Measurements from ENCODE around the gene TEX13C. TPM values are rescaled to one million over a fixed set of nuclear protein-coding genes. Genes with fewer than 3 reads are reported as not detected.
"Not testable (repeated sequence)": the region's sequence is repeated elsewhere in the genome, so short reads cannot be mapped to it uniquely, and the experiment has no call there.

The TEX13C gene
- total and polyA plus RNA-seq, 12 donors: not detected

- ATAC-seq: no peak
- no peak for TF ChIP-seq CTCF (IDR thresholded peaks at IDR 0.05)
- Histone ChIP-seq H3K27ac (no peak overlapping the region), H3K4me3 (no peak overlapping the region), H3K36me3 (no peaks in the 10 kb centered on the region), H3K4me1 (peaks cover 0 to 12% (median 0%) of the 10 kb centered on the region in 9 donors), H3K27me3 (no peaks in the 10 kb centered on the region), H3K9me3 (no peaks in the 10 kb centered on the region)
- 78 to 88% methylated on average over 2 of the region's 2 CpGs for WGBS, 2 donors
- intact Hi-C loops (cut with DNase I): no loop called here
- DNase-seq: no peak
These were observed 20.8 kb upstream of the TEX13C start for GRCh38 chrX:125298871-125299270.

- no peak overlapping the region for H3K27ac ChIP-seq
- peaks cover 0 to 12% (median 0%) of the 10 kb centered on the region in 7 donors for H3K27me3 ChIP-seq
- no peaks in the 10 kb centered on the region for H3K36me3 ChIP-seq
- H3K4me3 ChIP-seq: no peak overlapping the region
- ATAC-seq (no peak), DNase-seq (no peak)
- TF ChIP-seq CTCF (IDR thresholded peaks at IDR 0.05): no peak
- no peaks in the 10 kb centered on the region for H3K4me1 ChIP-seq
- intact Hi-C loops (cut with DNase I): no loop called here
- 50 to 58% methylated on average over 1 of the region's 1 CpG for WGBS, 2 donors
- H3K9me3 ChIP-seq: no peaks in the 10 kb centered on the region
These were observed 13.3 kb upstream of the TEX13C start for GRCh38 chrX:125306335-125306866.

- Histone ChIP-seq H3K27me3 (peaks cover 0 to 12% (median 0%) of the 10 kb centered on the region in 7 donors), H3K4me3 (no peak overlapping the region), H3K36me3 (no peaks in the 10 kb centered on the region), H3K4me1 (no peaks in the 10 kb centered on the region), H3K27ac (no peak overlapping the region), H3K9me3 (peaks cover 0 to 13% (median 0%) of the 10 kb centered on the region in 11 donors)
- no peak for TF ChIP-seq CTCF (IDR thresholded peaks at IDR 0.05)
- intact Hi-C loops (cut with DNase I): no loop called here
- ATAC-seq: no peak
- no peak for DNase-seq
These were observed 11.0 kb upstream of the TEX13C start for GRCh38 chrX:125308653-125309052.

DNA sequence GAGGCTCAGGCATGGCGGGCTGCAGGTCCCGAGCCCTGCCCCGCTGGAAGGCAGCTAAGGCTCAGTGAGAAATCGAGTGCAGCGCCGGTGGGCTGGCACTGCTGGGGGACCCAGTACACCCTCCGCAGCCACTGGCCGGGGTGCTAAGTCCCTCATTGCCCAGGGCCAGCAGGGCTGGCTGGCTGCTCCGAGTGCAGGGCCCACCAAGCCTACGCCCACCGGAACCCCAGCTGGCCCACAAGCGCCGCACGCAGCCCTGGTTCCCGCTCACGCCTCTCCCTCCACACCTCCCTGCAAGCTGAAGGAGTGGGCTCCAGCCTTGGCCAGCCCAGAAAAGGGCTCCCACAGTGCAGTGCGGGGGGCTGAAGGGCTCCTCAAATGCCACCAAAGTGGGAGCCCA, 505 bp upstream of the TEX13C start:
- ATAC-seq; DNase-seq; H3K9me3 ChIP-seq; H3K4me1 ChIP-seq; H3K27me3 ChIP-seq; intact Hi-C loops (cut with DNase I); H3K36me3 ChIP-seq; H3K27ac ChIP-seq; H3K4me3 ChIP-seq: not testable (repeated sequence)
- WGBS, 2 donors: 96 to 97% methylated on average over 14 to 17 of the region's 17 CpGs

GRCh38 chrX:125322431-125322830, 2.8 kb downstream of the TEX13C start:
- no peaks in the 10 kb centered on the region for H3K4me1 ChIP-seq
- H3K27me3 ChIP-seq: no peaks in the 10 kb centered on the region
- intact Hi-C loops (cut with DNase I): no loop called here
- no peak overlapping the region for H3K27ac ChIP-seq
- H3K4me3 ChIP-seq: no peak overlapping the region
- WGBS, 2 donors: 45 to 80% methylated on average over 2 of the region's 2 CpGs
- H3K36me3 ChIP-seq: no peaks in the 10 kb centered on the region
- no peaks in the 10 kb centered on the region for H3K9me3 ChIP-seq
- TF ChIP-seq CTCF (IDR thresholded peaks at IDR 0.05): no peak
- ATAC-seq: no peak
- no peak for DNase-seq
